Activated naive CD4-positive, alpha-beta T cell treated with anti-CD3 and anti-CD28 coated beads, Interleukin-2, amount 50 U/mL, for 72 hours (primary cell): Measurements from ENCODE around the gene ALOX12B. TPM values are rescaled to one million over a fixed set of nuclear protein-coding genes. Genes with fewer than 3 reads are reported as not detected.
"Not testable (repeated sequence)": the region's sequence is repeated elsewhere in the genome, so short reads cannot be mapped to it uniquely, and the experiment has no call there.

Experiments
- ATAC-seq, 2 donors: fragments of 150-1000 bp; cut with Tn5 transposase; 2 replicates each; pipeline ENCODE4 v1.10.0; 2021; ENCODE audit warnings: mild to moderate bottlenecking in 2 of 2, moderate library complexity in 2 of 2
- DNase-seq, 2 donors: peaks; one replicate each; pipeline ENCODE4 v3.0.0; 2021 to 2022; ENCODE audit warnings: low spot score in 2 of 2
- H3K27ac Mint-ChIP-seq, 2 donors: one replicate each; pipeline ENCODE4 v1.8.0; 2022; ENCODE audit warnings: mild to moderate bottlenecking in 2 of 2, mixed read lengths in 2 of 2
- H3K36me3 Mint-ChIP-seq, 2 donors: one replicate each; pipeline ENCODE4 v1.8.0; 2022; ENCODE audit warnings: mixed read lengths in 2 of 2
- H3K9me3 Mint-ChIP-seq, 2 donors: one replicate each; pipeline ENCODE4 v1.8.0; 2022; ENCODE audit warnings: mixed read lengths in 2 of 2
- total RNA-seq, 2 donors: library from RNA; stranded (reverse); gene quantifications; one replicate each; pipeline ENCODE4 v1.2.3, GENCODE V29; 2022

Gene ALOX12B
- total RNA-seq, 2 donors from 2014 or later, result 1.5 to 3.2 TPM

- Mint-ChIP-seq H3K36me3 (peaks cover 8 to 12% of the 10 kb centered on the region in 2 donors), H3K9me3 (no peaks in the 10 kb centered on the region), H3K27ac (peak overlapping the region; percentile 99 to 100)
- DNase-seq (no peak), ATAC-seq (peak in 1 of 2 donors; percentile 0)
Measured at GRCh38 chr17:8121407-8121680, 33.8 kb upstream of the ALOX12B start.

- ATAC-seq, result peak; percentile 10 to 23
- peak; percentile 82 to 89 for DNase-seq
- peak overlapping the region; percentile 99 to 100 for H3K27ac Mint-ChIP-seq
- H3K9me3 Mint-ChIP-seq, result no peaks in the 10 kb centered on the region
- peaks cover 3 to 7% of the 10 kb centered on the region in 2 donors for H3K36me3 Mint-ChIP-seq
Measured at GRCh38 chr17:8120520-8121406, 33.2 kb upstream of the ALOX12B start.

- peak; percentile 89 to 97 for DNase-seq
- ATAC-seq, result peak; percentile 42 to 55
- peak overlapping the region; percentile 99 to 100 for H3K27ac Mint-ChIP-seq
- peaks cover 0 to 5% of the 10 kb centered on the region in 2 donors for H3K36me3 Mint-ChIP-seq
- H3K9me3 Mint-ChIP-seq, result no peaks in the 10 kb centered on the region
Measured at GRCh38 chr17:8119581-8120519, 32.3 kb upstream of the ALOX12B start.

- peak; percentile 86 to 89 for DNase-seq
Measured at GRCh38 chr17:8118769-8119580, 31.5 kb upstream of the ALOX12B start.

GRCh38 chr17:8117980-8118768 lies 30.7 kb upstream of the ALOX12B start, which contains the start of gene ALOXE3:
Gene ALOXE3, minus strand, starts transcription at chr17:8118514. Its CDS starts 524 bp downstream, at chr17:8117990.
- H3K36me3 Mint-ChIP-seq, result no peaks in the 10 kb centered on the region
- peak within 1 kb of the TSS; percentile 99 to 100 for H3K27ac Mint-ChIP-seq
- H3K9me3 Mint-ChIP-seq, result no peaks in the 10 kb centered on the region
- ATAC-seq (peak; percentile 0 to 54), DNase-seq (peak; percentile 21 to 78)

More at GRCh38 chr17:8118769-8119580, 31.5 kb upstream of the ALOX12B start:
- peak; percentile 58 to 61 for ATAC-seq
- peak overlapping the region; percentile 99 to 100 for H3K27ac Mint-ChIP-seq
- H3K9me3 Mint-ChIP-seq, result no peaks in the 10 kb centered on the region
- H3K36me3 Mint-ChIP-seq, result no peaks in the 10 kb centered on the region

DNA sequence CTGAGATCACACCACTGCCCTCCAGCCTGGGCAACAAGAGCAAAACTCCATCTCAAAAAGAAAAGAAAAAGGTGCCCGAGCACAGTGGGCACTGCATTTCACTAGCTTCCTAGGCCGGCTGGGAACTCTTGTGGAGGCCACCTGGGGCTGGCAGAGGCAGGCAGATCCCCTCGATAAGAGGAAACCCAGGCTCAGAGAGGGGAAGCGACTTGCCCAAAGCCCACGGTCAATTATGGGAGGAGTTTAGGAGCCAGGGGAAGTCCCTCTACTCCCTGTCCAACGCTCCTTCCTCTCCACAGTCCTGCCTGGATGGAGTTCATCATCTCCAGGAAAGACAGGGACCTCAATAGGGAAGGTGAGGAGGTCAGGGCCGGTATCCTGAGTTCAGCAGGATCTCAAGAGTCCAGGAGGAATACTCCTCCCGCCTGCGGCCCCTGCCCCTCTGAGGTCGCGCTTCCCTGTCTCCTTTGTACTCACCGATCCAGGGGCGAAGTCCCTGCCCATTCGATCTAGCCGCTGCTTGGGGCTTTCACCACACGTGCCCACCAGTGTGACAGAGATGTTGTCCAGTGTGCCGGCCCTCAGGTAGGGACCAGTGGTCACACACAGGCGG lies 30.0 kb upstream of the ALOX12B start:
- Mint-ChIP-seq H3K9me3 (no peaks in the 10 kb centered on the region), H3K27ac (peak overlapping the region in 1 of 2 donors; percentile 99), H3K36me3 (no peaks in the 10 kb centered on the region)
- ATAC-seq (no peak), DNase-seq (no peak)

DNA sequence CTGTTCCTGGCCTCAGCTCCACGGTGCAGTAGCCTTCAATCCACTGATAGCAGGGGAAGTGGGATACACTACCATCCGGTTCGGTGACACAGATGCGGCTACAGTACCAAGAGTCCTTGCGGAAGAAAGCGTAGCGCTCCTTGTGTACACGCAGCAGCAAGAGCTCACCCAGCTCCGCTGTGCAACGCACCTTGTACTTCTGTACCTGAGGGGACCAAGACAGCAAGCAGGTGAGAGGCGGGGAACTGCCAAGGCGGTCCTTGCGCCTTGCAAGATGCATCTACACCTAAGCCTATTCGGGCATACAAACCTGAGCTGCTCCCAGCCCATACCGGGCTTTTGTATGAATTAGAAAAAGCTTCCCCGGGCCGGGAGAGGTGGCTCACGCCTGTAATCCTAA lies 29.3 kb upstream of the ALOX12B start:
- no peak overlapping the region for H3K27ac Mint-ChIP-seq
- ATAC-seq (no peak), DNase-seq (no peak)
- no peaks in the 10 kb centered on the region for H3K9me3 Mint-ChIP-seq
- no peaks in the 10 kb centered on the region for H3K36me3 Mint-ChIP-seq

DNA sequence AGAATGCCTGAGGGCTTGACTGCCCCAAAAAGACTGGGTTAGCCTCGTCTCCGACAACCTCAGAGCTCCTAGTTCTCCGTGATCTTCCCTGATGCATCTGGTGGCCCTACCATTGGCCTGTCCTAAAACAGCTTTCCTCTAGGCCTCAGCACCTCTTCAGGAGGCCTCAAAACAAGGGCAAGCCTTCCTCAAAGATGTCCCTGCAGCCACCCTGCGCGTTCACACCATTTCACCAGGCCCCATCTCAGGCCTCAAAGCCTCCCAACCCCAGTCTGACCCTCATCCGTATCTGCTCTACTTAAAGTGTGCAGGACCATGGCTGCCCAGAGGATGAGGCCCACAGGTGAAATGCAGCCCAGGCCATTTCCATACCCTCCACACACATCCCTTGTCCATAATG lies 23.4 kb upstream of the ALOX12B start:
- ATAC-seq (no peak), DNase-seq (no peak)
- H3K27ac Mint-ChIP-seq, result no peak overlapping the region
- no peaks in the 10 kb centered on the region for H3K36me3 Mint-ChIP-seq
- no peaks in the 10 kb centered on the region for H3K9me3 Mint-ChIP-seq

- DNase-seq (no peak), ATAC-seq (no peak)
- H3K27ac Mint-ChIP-seq, result no peak overlapping the region
- no peaks in the 10 kb centered on the region for H3K36me3 Mint-ChIP-seq
- no peaks in the 10 kb centered on the region for H3K9me3 Mint-ChIP-seq
Measured at GRCh38 chr17:8110456-8110804, 22.9 kb upstream of the ALOX12B start.

DNA sequence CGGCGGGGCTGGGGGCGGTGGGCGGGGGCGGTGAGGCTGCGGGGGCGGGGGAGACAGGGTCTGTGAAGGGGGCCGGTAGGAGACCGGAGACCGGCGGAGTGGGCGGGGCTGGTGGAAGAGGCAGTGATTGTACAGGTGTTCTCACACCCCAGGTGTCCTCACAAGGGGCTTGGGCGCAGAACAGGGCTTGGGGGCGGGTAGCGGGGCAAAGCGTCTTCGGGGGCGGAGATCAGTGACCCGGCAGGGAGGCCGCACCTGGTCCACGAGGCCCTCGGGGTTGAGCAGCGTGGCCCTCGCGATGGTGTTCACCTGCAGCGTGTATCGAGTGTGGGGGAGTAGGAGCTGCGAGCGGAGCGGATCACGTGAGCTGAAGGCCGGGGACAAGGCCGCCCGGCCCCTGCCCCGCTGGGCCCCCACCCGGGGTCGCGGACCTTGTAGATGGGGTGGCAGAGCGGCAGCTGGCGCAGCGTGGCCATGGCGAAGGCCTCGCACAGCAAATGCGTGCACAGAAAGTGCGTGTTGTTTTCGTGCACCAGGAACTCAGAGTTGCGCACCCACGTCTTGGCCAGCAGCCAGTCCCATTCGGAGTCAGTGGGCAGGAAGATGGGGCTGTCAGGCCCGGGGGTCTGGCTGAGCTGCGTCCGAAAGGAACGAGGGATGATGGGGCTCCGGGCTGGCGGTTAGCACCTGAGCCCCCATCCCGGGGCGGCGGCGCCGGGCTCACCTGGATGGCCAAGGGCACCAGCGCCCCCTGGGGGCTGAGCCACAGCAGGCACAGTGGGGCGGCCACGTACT lies 22.3 kb upstream of the ALOX12B start:
- Mint-ChIP-seq H3K27ac (no peak overlapping the region), H3K9me3 (no peaks in the 10 kb centered on the region), H3K36me3 (no peaks in the 10 kb centered on the region)
- DNase-seq (peak; percentile 77 to 91), ATAC-seq (peak; percentile 98)

- no peak overlapping the region for H3K27ac Mint-ChIP-seq
- no peaks in the 10 kb centered on the region for H3K9me3 Mint-ChIP-seq
- no peaks in the 10 kb centered on the region for H3K36me3 Mint-ChIP-seq
- DNase-seq, result no peak
- no peak for ATAC-seq
Measured at GRCh38 chr17:8108972-8109660, 21.6 kb upstream of the ALOX12B start.

DNA sequence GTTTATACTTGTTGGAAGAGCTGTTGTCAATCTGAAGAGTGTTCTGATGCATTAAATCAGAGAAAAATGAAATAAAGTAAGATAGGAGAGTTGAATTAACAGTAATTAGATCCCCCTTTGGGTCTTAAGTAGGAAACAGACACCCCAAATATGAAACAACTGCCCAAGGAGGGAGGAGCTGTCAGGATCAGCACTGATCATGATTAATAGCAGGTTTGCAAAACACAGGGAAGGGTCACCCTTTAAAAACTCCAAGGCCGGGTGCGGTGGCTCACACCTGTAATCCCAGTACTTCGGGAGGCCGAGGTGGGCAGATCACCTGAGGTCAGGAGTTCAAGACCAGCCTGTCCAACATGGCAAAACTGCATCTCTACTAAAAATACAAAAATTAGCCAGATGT lies 19.5 kb upstream of the ALOX12B start:
- ATAC-seq, DNase-seq: not testable (repeated sequence)

GRCh38 chr17:8105957-8106398 lies 18.5 kb upstream of the ALOX12B start:
- no peaks in the 10 kb centered on the region for H3K36me3 Mint-ChIP-seq
- no peak for DNase-seq
- no peak for ATAC-seq
- no peaks in the 10 kb centered on the region for H3K9me3 Mint-ChIP-seq
- no peak overlapping the region for H3K27ac Mint-ChIP-seq

More for the DNA sequence above, 19.5 kb upstream of the ALOX12B start:
- not testable (repeated sequence) for H3K36me3 Mint-ChIP-seq, H3K9me3 Mint-ChIP-seq, H3K27ac Mint-ChIP-seq

DNA sequence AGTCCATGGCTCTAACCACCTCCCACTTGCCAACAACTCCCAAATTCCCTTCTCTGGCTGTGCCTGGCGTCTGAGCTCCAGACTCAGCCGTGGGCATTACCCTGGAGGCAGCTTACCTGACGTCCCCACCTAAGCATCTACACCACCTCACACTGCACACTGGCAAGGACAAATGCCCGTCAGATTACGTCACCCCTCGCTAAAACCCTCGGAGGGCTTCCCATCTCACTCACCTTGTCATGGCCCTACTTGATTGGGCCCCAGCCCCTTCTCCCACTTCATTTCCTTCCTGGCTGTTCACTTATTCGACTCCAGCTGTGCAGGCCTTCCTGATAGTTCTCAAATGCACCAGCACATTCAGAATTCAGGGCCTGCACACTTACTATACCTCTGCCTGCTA lies 17.4 kb upstream of the ALOX12B start:
- Mint-ChIP-seq H3K36me3 (no peaks in the 10 kb centered on the region), H3K9me3 (no peaks in the 10 kb centered on the region), H3K27ac (no peak overlapping the region)
- DNase-seq, result no peak
- no peak for ATAC-seq
